Measurements from ENCODE around the gene ZNF213. TPM values are rescaled to one million over a fixed set of nuclear protein-coding genes. Genes with fewer than 3 reads are reported as not detected.

Gene ZNF213
- total RNA-seq, 1 donor from 2014 or later, result 4.2 TPM

GRCh38 chr16:3189869-3190268 is 55.0 kb downstream of the ZNF213 start:
- peaks cover 80 to 89% (median 87%) of the 10 kb centered on the region in 3 donors for H3K27me3 ChIP-seq (ENCODE audit: control insufficient read depth in 3 of 3, insufficient read depth in 3 of 3, low read length in 3 of 3)
- H3K4me3 ChIP-seq (ENCODE audit: low read length in 3 of 3), result no peak overlapping the region
- H3K9ac ChIP-seq (ENCODE audit: low read depth in 1 of 3, low read length in 3 of 3), result no peak overlapping the region
- no peaks in the 10 kb centered on the region for H3K36me3 ChIP-seq (ENCODE audit: control insufficient read depth in 3 of 3, insufficient read depth in 3 of 3, low read length in 3 of 3)
- peaks cover 7 to 14% (median 9%) of the 10 kb centered on the region in 3 donors for H3K4me1 ChIP-seq (ENCODE audit: control insufficient read depth in 3 of 3, insufficient read depth in 3 of 3, low read length in 3 of 3)
- H3K27ac ChIP-seq (ENCODE audit: low read depth, low read length), result no peak overlapping the region
- peaks cover 0 to 5% (median 3%) of the 10 kb centered on the region in 3 donors for H3K9me3 ChIP-seq (ENCODE audit: control insufficient read depth in 3 of 3, low read length in 3 of 3)

- H3K9me3 ChIP-seq (ENCODE audit: control insufficient read depth in 3 of 3, low read length in 3 of 3), result peaks cover 0 to 3% (median 3%) of the 10 kb centered on the region in 3 donors
- H3K9ac ChIP-seq (ENCODE audit: low read depth in 1 of 3, low read length in 3 of 3), result no peak overlapping the region
- no peak overlapping the region for H3K4me3 ChIP-seq (ENCODE audit: low read length in 3 of 3)
- peaks cover 89 to 94% (median 92%) of the 10 kb centered on the region in 3 donors for H3K27me3 ChIP-seq (ENCODE audit: control insufficient read depth in 3 of 3, insufficient read depth in 3 of 3, low read length in 3 of 3)
- no peaks in the 10 kb centered on the region for H3K36me3 ChIP-seq (ENCODE audit: control insufficient read depth in 3 of 3, insufficient read depth in 3 of 3, low read length in 3 of 3)
- no peak overlapping the region for H3K27ac ChIP-seq (ENCODE audit: low read depth, low read length)
- peaks cover 7 to 14% (median 9%) of the 10 kb centered on the region in 3 donors for H3K4me1 ChIP-seq (ENCODE audit: control insufficient read depth in 3 of 3, insufficient read depth in 3 of 3, low read length in 3 of 3)
Observed at GRCh38 chr16:3190949-3191353, 56.1 kb downstream of the ZNF213 start.

Small RNA genes within 50 kb of the gene (small RNA-seq; reads per million reads assigned to genes)
- 0.30 reads per million, percentile 31 among the genes with 10 or more reads in this experiment for gene RNU1-22P

Other genes starting within 250 kb of the ZNF213 start
- gene FLYWCH1, start 223.1 kb upstream of the ZNF213 start, total RNA-seq, result 11.0 TPM
- 1.6 TPM for gene KREMEN2, start 170.8 kb upstream of the ZNF213 start, total RNA-seq
- 2.1 TPM for gene PAQR4, start 165.7 kb upstream of the ZNF213 start, total RNA-seq
- 2.1 TPM for gene PKMYT1, start 154.6 kb upstream of the ZNF213 start, total RNA-seq
- not detected for gene CLDN9, start 122.1 kb upstream of the ZNF213 start, total RNA-seq
- not detected for gene CLDN6, start 116.8 kb upstream of the ZNF213 start, total RNA-seq
- gene TNFRSF12A, start 114.7 kb upstream of the ZNF213 start, total RNA-seq, result 28.7 TPM
- gene HCFC1R1, start 111.1 kb upstream of the ZNF213 start, total RNA-seq, result 14.1 TPM
- gene THOC6, start 111.0 kb upstream of the ZNF213 start, total RNA-seq, result 15.7 TPM
- not detected for gene BICDL2, start 98.1 kb upstream of the ZNF213 start, total RNA-seq
- gene MMP25, start 88.5 kb upstream of the ZNF213 start, total RNA-seq, result 0.52 TPM
- 25.1 TPM for gene IL32, start 69.4 kb upstream of the ZNF213 start, total RNA-seq
- not detected for gene ZSCAN10, start 35.7 kb upstream of the ZNF213 start, total RNA-seq
- 7.3 TPM for gene ZNF205, start 22.4 kb upstream of the ZNF213 start, total RNA-seq
- not detected for gene OR1F1, start 53.2 kb downstream of the ZNF213 start, total RNA-seq
- gene ZNF200, start 100.1 kb downstream of the ZNF213 start, total RNA-seq, result 9.4 TPM
- 0.52 TPM for gene MEFV, start 121.6 kb downstream of the ZNF213 start, total RNA-seq
- 30.8 TPM for gene ZNF263, start 148.5 kb downstream of the ZNF213 start, total RNA-seq
- 7.8 TPM for gene TIGD7, start 170.4 kb downstream of the ZNF213 start, total RNA-seq
- gene ZNF75A, start 170.5 kb downstream of the ZNF213 start, total RNA-seq, result 23.5 TPM
- not detected for gene OR2C1, start 220.9 kb downstream of the ZNF213 start, total RNA-seq